Dermis microvascular lymphatic vessel endothelial cell (primary cell): ENCODE data around the gene STOM. TPM values are rescaled to one million over a fixed set of nuclear protein-coding genes. Genes with fewer than 3 reads are reported as not detected.

ENCODE experiments used
- total RNA-seq: library from RNA; depleted of rRNA; stranded (reverse); fragments of >200 nt; gene quantifications from 2 replicates; pipeline ENCODE4 v1.2.1, GENCODE V29; 2014

The STOM gene
- total RNA-seq, 1 donor from 2014 or later = 225 TPM

Other genes starting within 250 kb of the STOM start
- 26.2 and 33.8 TPM in 2 replicates for gene RAB14, start 168.4 kb downstream of the STOM start, total RNA-seq
- 243 and 248 TPM in 2 replicates for gene GSN, start 102.1 kb downstream of the STOM start, total RNA-seq
- gene GGTA1, start 129.6 kb upstream of the STOM start, total RNA-seq = 4.9 and 13.4 TPM in 2 replicates